Stimulated activated CD8-positive, alpha-beta memory T cell treated with anti-CD3 and anti-CD28 coated beads, Interleukin-12 subunit alpha, Interleukin-12 subunit beta, amount 100 ng/mL, for 1 hour (primary cell): ENCODE results near the gene ZBBX.

ENCODE experiments used
- DNase-seq: peaks from one replicate; pipeline ENCODE4 v3.0.0-alpha.2; 2020; ENCODE audit warnings: low read depth

The ZBBX gene

GRCh38 chr3:167306319-167306718, 73.8 kb downstream of the ZBBX start:
- no peak for DNase-seq

GRCh38 chr3:167305340-167305890, 74.7 kb downstream of the ZBBX start:
- DNase-seq, result no peak

GRCh38 chr3:167304077-167304476, 76.0 kb downstream of the ZBBX start:
- no peak for DNase-seq

GRCh38 chr3:167302678-167303077, 77.4 kb downstream of the ZBBX start:
- no peak for DNase-seq

GRCh38 chr3:167300207-167300606, 79.9 kb downstream of the ZBBX start:
- no peak for DNase-seq

- DNase-seq, result no peak
Observed at GRCh38 chr3:167289435-167289834, 90.7 kb downstream of the ZBBX start.

GRCh38 chr3:167288737-167289136, 91.4 kb downstream of the ZBBX start:
- DNase-seq, result no peak

GRCh38 chr3:167287308-167287707, 92.8 kb downstream of the ZBBX start:
- DNase-seq, result no peak

- DNase-seq, result no peak
Observed at GRCh38 chr3:167274141-167274874, 105.8 kb downstream of the ZBBX start.

- DNase-seq, result no peak
Observed at GRCh38 chr3:167253037-167253436, 127.1 kb downstream of the ZBBX start.

- no peak for DNase-seq
Observed at GRCh38 chr3:167251678-167252077, 128.4 kb downstream of the ZBBX start.

GRCh38 chr3:167246252-167246651, 133.8 kb downstream of the ZBBX start:
- no peak for DNase-seq

GRCh38 chr3:167241048-167241845, 138.8 kb downstream of the ZBBX start:
- DNase-seq, result no peak

GRCh38 chr3:167228135-167228534, 152.0 kb downstream of the ZBBX start:
- no peak for DNase-seq

- DNase-seq, result no peak
Observed at GRCh38 chr3:167225821-167226220, 154.3 kb downstream of the ZBBX start.

GRCh38 chr3:167209011-167209410, 171.1 kb downstream of the ZBBX start:
- DNase-seq, result no peak

- DNase-seq, result no peak
Observed at GRCh38 chr3:167203062-167203461, 177.0 kb downstream of the ZBBX start.

- no peak for DNase-seq
Observed at GRCh38 chr3:167198949-167199600, 181.0 kb downstream of the ZBBX start.
